Neural progenitor cell (in vitro differentiated cells): ENCODE results near the gene SAT1.

ENCODE experiments used
- CTCF ChIP-seq: fragments of 200-600 bp; sonication (generic); IDR thresholded peaks from 2 replicates; pipeline ENCODE4 v1.5.1; 2017; ENCODE audit warnings: antibody characterized with exemption, mild to moderate bottlenecking
- EZH2 ChIP-seq: fragments of 200-600 bp; sonication (generic); IDR thresholded peaks from 2 replicates; pipeline ENCODE4 v1.6.1; 2017; ENCODE audit warnings: antibody characterized with exemption, mild to moderate bottlenecking, moderate library complexity
- EZH2phosphoT487 ChIP-seq: fragments of 200-600 bp; sonication (generic); IDR thresholded peaks from 2 replicates; pipeline ENCODE4 v1.6.1; 2017; ENCODE audit warnings: antibody characterized with exemption

- TF ChIP-seq CTCF, result no peak
- no peak for TF ChIP-seq EZH2phosphoT487
- TF ChIP-seq EZH2, result no peak
These were observed 18.6 kb upstream of the SAT1 start for GRCh38 chrX:23764188-23764984.
